ENCODE measurements around the gene SRSF7. TPM values are rescaled to one million over a fixed set of nuclear protein-coding genes. Genes with fewer than 3 reads are reported as not detected.

The SRSF7 gene
- total and polyA plus RNA-seq, 4 donors = 49.8 to 111 (median 65.2) TPM

GRCh38 chr2:38722271-38723061, 28.7 kb downstream of the SRSF7 start:
- peaks cover 0 to 20% (median 18%) of the 10 kb centered on the region in 4 donors for H3K4me1 ChIP-seq (ENCODE audit: control insufficient read depth in 4 of 4, insufficient read depth in 4 of 4, low read length in 3 of 4)
- WGBS = 71% methylated on average over 9 of the region's 9 CpGs
- DNase-seq (ENCODE audit: low spot score) = no peak
- no peak overlapping the region for H3K9ac ChIP-seq (ENCODE audit: low read depth in 1 of 2, low read length in 2 of 2)
- peaks cover 0 to 2% (median 0%) of the 10 kb centered on the region in 4 donors for H3K36me3 ChIP-seq (ENCODE audit: control insufficient read depth in 4 of 4, insufficient read depth in 3 of 4, low read depth in 1 of 4, low read length in 3 of 4)
- TF ChIP-seq NR2F2 (IDR thresholded peaks at IDR 0.05) = peak; percentile 21
- no peak for TF ChIP-seq RAD21 (IDR thresholded peaks at IDR 0.05)
- no peaks in the 10 kb centered on the region for H3K27me3 ChIP-seq (ENCODE audit: control insufficient read depth in 4 of 4, insufficient read depth in 4 of 4, low read length in 3 of 4)
- H3K9me3 ChIP-seq (ENCODE audit: control insufficient read depth in 4 of 4, low read length in 3 of 4) = no peaks in the 10 kb centered on the region
- peak overlapping the region in 1 of 2 donors; percentile 68 for H3K27ac ChIP-seq (ENCODE audit: low read depth in 1 of 2, low read length in 2 of 2)
- H3K4me3 ChIP-seq (ENCODE audit: low read depth in 1 of 3, low read length in 3 of 3) = no peak overlapping the region

GRCh38 chr2:38720613-38721241, 30.4 kb downstream of the SRSF7 start:
- no peaks in the 10 kb centered on the region for H3K9me3 ChIP-seq (ENCODE audit: control insufficient read depth in 4 of 4, low read length in 3 of 4)
- H3K4me3 ChIP-seq (ENCODE audit: low read depth in 1 of 3, low read length in 3 of 3) = no peak overlapping the region
- H3K36me3 ChIP-seq (ENCODE audit: control insufficient read depth in 4 of 4, insufficient read depth in 3 of 4, low read depth in 1 of 4, low read length in 3 of 4) = peaks cover 0 to 2% (median under 1%) of the 10 kb centered on the region in 4 donors
- H3K27me3 ChIP-seq (ENCODE audit: control insufficient read depth in 4 of 4, insufficient read depth in 4 of 4, low read length in 3 of 4) = no peaks in the 10 kb centered on the region
- no peak overlapping the region for H3K27ac ChIP-seq (ENCODE audit: low read depth in 1 of 2, low read length in 2 of 2)
- no peak for DNase-seq (ENCODE audit: low spot score)
- TF ChIP-seq MAX (IDR thresholded peaks at IDR 0.05) = no peak
- no peak for TF ChIP-seq HNF4G (IDR thresholded peaks at IDR 0.05)
- TF ChIP-seq REST (IDR thresholded peaks at IDR 0.05) = no peak
- no peak for TF ChIP-seq JUND (IDR thresholded peaks at IDR 0.05)
- TF ChIP-seq CTCF (IDR thresholded peaks at IDR 0.05; ENCODE audit: low read depth, low read length, missing input control) = no peak
- no peak for TF ChIP-seq TAF1 (conservative IDR thresholded peaks at IDR 0.05)
- TF ChIP-seq NR2F2 (IDR thresholded peaks at IDR 0.05) = peak; percentile 76
- no peak for TF ChIP-seq YY1 (IDR thresholded peaks at IDR 0.05)
- peak; percentile 6 to 8 for TF ChIP-seq RAD21 (IDR thresholded peaks at IDR 0.05)
- TF ChIP-seq FOXA2 (IDR thresholded peaks at IDR 0.05) = no peak
- peak; percentile 21 for TF ChIP-seq SP1 (IDR thresholded peaks at IDR 0.05)
- peak in 1 of 2 donors; percentile 5 for TF ChIP-seq HNF4A (conservative IDR thresholded peaks at IDR 0.05)
- no peak for TF ChIP-seq FOXA1 (IDR thresholded peaks at IDR 0.05)
- TF ChIP-seq EGR1 (IDR thresholded peaks at IDR 0.05; ENCODE audit: low read depth in 2 of 2) = no peak
- TF ChIP-seq RXRA (IDR thresholded peaks at IDR 0.05) = peak; percentile 25 to 34
- no peak for TF ChIP-seq ZBTB33 (IDR thresholded peaks at IDR 0.05)
- H3K4me1 ChIP-seq (ENCODE audit: control insufficient read depth in 4 of 4, insufficient read depth in 4 of 4, low read length in 3 of 4) = peaks cover 0 to 19% (median 17%) of the 10 kb centered on the region in 4 donors
- no peak overlapping the region for H3K9ac ChIP-seq (ENCODE audit: low read depth in 1 of 2, low read length in 2 of 2)
- 63% methylated on average over 4 of the region's 4 CpGs for WGBS
